GM10266 (cell line): ENCODE data around the gene HIP1R.

Experiments used
- DNase-seq: peaks from one replicate; pipeline ENCODE4 v3.0.0; 2012; ENCODE audit errors: extremely low spot score
- CTCF ChIP-seq: IDR thresholded peaks from 2 replicates; pipeline ENCODE4 v1.5.1; 2012; ENCODE audit warnings: mild to moderate bottlenecking, low read depth; ENCODE audit not compliant: control insufficient read depth, insufficient read depth; ENCODE audit errors: missing control alignments

Gene HIP1R

GRCh38 chr12:122820138-122820537 is 15.1 kb upstream of the HIP1R start:
- no peak for DNase-seq
- no peak for TF ChIP-seq CTCF

GRCh38 chr12:122820838-122821271 is 14.4 kb upstream of the HIP1R start:
- no peak for DNase-seq

GRCh38 chr12:122823429-122823828 is 11.8 kb upstream of the HIP1R start:
- DNase-seq, result no peak
- TF ChIP-seq CTCF, result no peak

More at GRCh38 chr12:122820838-122821271, 14.4 kb upstream of the HIP1R start:
- no peak for TF ChIP-seq CTCF

GRCh38 chr12:122825773-122826724 is 9.2 kb upstream of the HIP1R start:
- TF ChIP-seq CTCF, result no peak
- DNase-seq, result no peak

- no peak for TF ChIP-seq CTCF
- peak; percentile 15 for DNase-seq
These were observed 8.0 kb upstream of the HIP1R start for GRCh38 chr12:122827258-122827657.

- DNase-seq, result no peak
- no peak for TF ChIP-seq CTCF
These were observed 4.6 kb upstream of the HIP1R start for GRCh38 chr12:122830517-122831214.
